Liver (tissue), 3 donors: ENCODE results near the gene TRO.

Experiments
- ATF3 ChIP-seq: IDR thresholded peaks from 2 replicates; pipeline ENCODE4 v1.6.1; 2016; ENCODE audit warnings: antibody characterized with exemption
- RAD21 ChIP-seq, 2 donors: IDR thresholded peaks; 2 replicates each; pipeline ENCODE4 v1.6.1; 2016; ENCODE audit warnings: antibody characterized with exemption in 2 of 2, mild to moderate bottlenecking in 2 of 2
- RXRA ChIP-seq, 2 donors: IDR thresholded peaks; 2 replicates each; pipeline ENCODE4 v1.6.1; 2017 to 2018; ENCODE audit warnings: antibody characterized with exemption in 2 of 2, mild to moderate bottlenecking in 1 of 2
- TAF1 ChIP-seq: conservative IDR thresholded peaks from 2 replicates; pipeline ENCODE4 v1.6.1; 2016; ENCODE audit warnings: antibody characterized with exemption, mild to moderate bottlenecking
- TF ChIP-seq, protein P1 (sequence below): fragments of 150-350 bp; IDR thresholded peaks from 2 replicates; pipeline ENCODE4 v1.5.1; 2017; ENCODE audit warnings: improper control_type of control experiment, low read depth, low read length; ENCODE audit not compliant: missing input control
- TF ChIP-seq, protein P2 (sequence below): IDR thresholded peaks from 2 replicates; pipeline ENCODE4 v1.6.1; 2016; ENCODE audit warnings: antibody characterized with exemption
- donor health status: healthy.
- donor health status: healthy.

DNA sequence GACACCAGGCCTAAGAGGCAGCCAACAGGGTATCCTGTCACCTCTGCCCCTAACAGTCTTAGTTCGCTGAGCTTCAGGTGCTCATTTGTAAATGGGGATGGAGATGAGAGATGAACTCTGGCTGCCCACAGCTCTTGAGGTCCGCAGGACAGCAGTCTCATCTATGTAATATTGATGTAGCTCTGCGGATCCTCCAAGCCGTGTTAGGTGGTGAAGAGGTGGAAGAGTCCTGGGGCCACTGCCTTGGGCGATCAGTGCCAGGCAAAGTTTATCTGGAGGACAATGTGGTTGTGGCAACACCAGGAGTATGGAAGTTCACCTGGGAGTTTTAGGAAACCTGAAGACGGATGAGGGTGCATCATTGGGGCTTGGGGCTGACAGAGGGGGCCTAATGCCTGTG is 13.4 kb downstream of the TRO start:
- TF ChIP-seq, protein P1, sequence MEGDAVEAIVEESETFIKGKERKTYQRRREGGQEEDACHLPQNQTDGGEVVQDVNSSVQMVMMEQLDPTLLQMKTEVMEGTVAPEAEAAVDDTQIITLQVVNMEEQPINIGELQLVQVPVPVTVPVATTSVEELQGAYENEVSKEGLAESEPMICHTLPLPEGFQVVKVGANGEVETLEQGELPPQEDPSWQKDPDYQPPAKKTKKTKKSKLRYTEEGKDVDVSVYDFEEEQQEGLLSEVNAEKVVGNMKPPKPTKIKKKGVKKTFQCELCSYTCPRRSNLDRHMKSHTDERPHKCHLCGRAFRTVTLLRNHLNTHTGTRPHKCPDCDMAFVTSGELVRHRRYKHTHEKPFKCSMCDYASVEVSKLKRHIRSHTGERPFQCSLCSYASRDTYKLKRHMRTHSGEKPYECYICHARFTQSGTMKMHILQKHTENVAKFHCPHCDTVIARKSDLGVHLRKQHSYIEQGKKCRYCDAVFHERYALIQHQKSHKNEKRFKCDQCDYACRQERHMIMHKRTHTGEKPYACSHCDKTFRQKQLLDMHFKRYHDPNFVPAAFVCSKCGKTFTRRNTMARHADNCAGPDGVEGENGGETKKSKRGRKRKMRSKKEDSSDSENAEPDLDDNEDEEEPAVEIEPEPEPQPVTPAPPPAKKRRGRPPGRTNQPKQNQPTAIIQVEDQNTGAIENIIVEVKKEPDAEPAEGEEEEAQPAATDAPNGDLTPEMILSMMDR = no peak
- TF ChIP-seq, protein P2, sequence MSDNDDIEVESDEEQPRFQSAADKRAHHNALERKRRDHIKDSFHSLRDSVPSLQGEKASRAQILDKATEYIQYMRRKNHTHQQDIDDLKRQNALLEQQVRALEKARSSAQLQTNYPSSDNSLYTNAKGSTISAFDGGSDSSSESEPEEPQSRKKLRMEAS = no peak
- TF ChIP-seq RAD21 (IDR thresholded peaks at IDR 0.05) = no peak
- TF ChIP-seq ATF3 = no peak
- no peak for TF ChIP-seq RXRA (IDR thresholded peaks at IDR 0.05)
- TF ChIP-seq TAF1 = no peak
